ENCODE data around the gene SHANK1.

GRCh38 chr19:50739132-50739913, 19.7 kb upstream of the SHANK1 start:
- no peak for TF ChIP-seq CTCF (IDR thresholded peaks at IDR 0.05)
- TF ChIP-seq POLR2A (IDR thresholded peaks at IDR 0.05) = no peak

All from suprapubic skin (tissue), 3 donors.